H9 (cell line): ENCODE measurements around the gene CDC42EP4. TPM values are rescaled to one million over a fixed set of nuclear protein-coding genes. Genes with fewer than 3 reads are reported as not detected.
A peak's percentile ranks its signal among the peaks of the same experiment; 100 is the strongest.

Experiments
- DNase-seq: peaks from one replicate; pipeline ENCODE4 v3.0.0-alpha.2; 2017
- H2AFZ ChIP-seq: one replicate; pipeline ENCODE4 v1.6.1; 2013; ENCODE audit warnings: mild to moderate bottlenecking, low read length, control low read depth, moderate library complexity
- H2AK5ac ChIP-seq: 2 replicates; pipeline ENCODE4 v1.6.1; 2013; ENCODE audit warnings: low read length, control low read depth, mixed read lengths; ENCODE audit not compliant: insufficient read length
- H2BK120ac ChIP-seq: one replicate; pipeline ENCODE4 v1.6.1; 2013; ENCODE audit warnings: low read depth, mild to moderate bottlenecking, low read length, control low read depth, inconsistent platforms; ENCODE audit not compliant: poor library complexity, severe bottlenecking
- H2BK12ac ChIP-seq: 2 replicates; pipeline ENCODE4 v1.6.1; 2013; ENCODE audit warnings: low read length, control low read depth, mixed read lengths, low read depth; ENCODE audit not compliant: insufficient read length
- H2BK15ac ChIP-seq: 2 replicates; pipeline ENCODE4 v1.6.1; 2013; ENCODE audit warnings: low read depth, low read length, control low read depth
- H2BK20ac ChIP-seq: one replicate; pipeline ENCODE4 v1.6.1; 2013; ENCODE audit warnings: low read depth, mild to moderate bottlenecking, low read length, control low read depth, inconsistent platforms; ENCODE audit not compliant: poor library complexity, severe bottlenecking
- H2BK5ac ChIP-seq: 2 replicates; pipeline ENCODE4 v1.6.1; 2013; ENCODE audit warnings: low read length, control low read depth, mixed read lengths; ENCODE audit not compliant: insufficient read length
- H3K14ac ChIP-seq: 2 replicates; pipeline ENCODE4 v1.6.1; 2013; ENCODE audit warnings: low read length, control low read depth; ENCODE audit not compliant: insufficient read depth
- H3K18ac ChIP-seq: 2 replicates; pipeline ENCODE4 v1.6.1; 2013; ENCODE audit warnings: low read depth, mild to moderate bottlenecking, mixed read lengths, low read length, control low read depth; ENCODE audit not compliant: insufficient read length
- H3K23ac ChIP-seq: 2 replicates; pipeline ENCODE4 v1.6.1; 2013; ENCODE audit warnings: low read length, control low read depth, mixed read lengths, low read depth; ENCODE audit not compliant: insufficient read length
- H3K23me2 ChIP-seq: 2 replicates; pipeline ENCODE4 v1.6.1; 2013; ENCODE audit warnings: low read depth, mild to moderate bottlenecking, mixed read lengths, low read length, control low read depth; ENCODE audit not compliant: insufficient read length, poor library complexity, severe bottlenecking
- H3K27ac ChIP-seq: 2 replicates; pipeline ENCODE4 v1.5.1; 2013; ENCODE audit warnings: low read length, control low read depth, mixed read lengths, low read depth; ENCODE audit not compliant: insufficient read length
- H3K27me3 ChIP-seq: 2 replicates; pipeline ENCODE4 v1.6.1; 2013; ENCODE audit warnings: low read length, control low read depth, inconsistent platforms; ENCODE audit not compliant: insufficient read depth
- H3K4ac ChIP-seq: 2 replicates; pipeline ENCODE4 v1.6.1; 2013; ENCODE audit warnings: low read depth, mild to moderate bottlenecking, control low read depth, inconsistent platforms, low read length, moderate library complexity
- H3K4me1 ChIP-seq: 2 replicates; pipeline ENCODE4 v1.6.1; 2013; ENCODE audit warnings: low read length, control low read depth, inconsistent platforms; ENCODE audit not compliant: insufficient read depth
- H3K4me2 ChIP-seq: 2 replicates; pipeline ENCODE4 v1.6.1; 2013; ENCODE audit warnings: low read length, control low read depth, mixed read lengths; ENCODE audit not compliant: insufficient read length, insufficient read depth
- H3K56ac ChIP-seq: 2 replicates; pipeline ENCODE4 v1.6.1; 2013; ENCODE audit warnings: low read depth, mild to moderate bottlenecking, mixed read lengths, low read length, control low read depth; ENCODE audit not compliant: insufficient read length
- H3K79me1 ChIP-seq: 2 replicates; pipeline ENCODE4 v1.6.1; 2013; ENCODE audit warnings: low read depth, mild to moderate bottlenecking, moderate library complexity, low read length, control low read depth, inconsistent platforms; ENCODE audit not compliant: insufficient read depth, poor library complexity, severe bottlenecking
- H3K79me2 ChIP-seq: 2 replicates; pipeline ENCODE4 v1.6.1; 2013; ENCODE audit warnings: low read length, control low read depth, inconsistent platforms; ENCODE audit not compliant: insufficient read depth
- H3K9ac ChIP-seq: 2 replicates; pipeline ENCODE4 v1.6.1; 2013; ENCODE audit warnings: low read length, control low read depth, mixed read lengths; ENCODE audit not compliant: insufficient read length; ENCODE audit errors: extremely low read depth
- H3K9me3 ChIP-seq: one replicate; pipeline ENCODE4 v1.6.1; 2013; ENCODE audit warnings: low read depth, low read length, inconsistent platforms; ENCODE audit not compliant: control insufficient read depth
- H3T11ph ChIP-seq: one replicate; pipeline ENCODE4 v1.6.1; 2013; ENCODE audit warnings: mild to moderate bottlenecking, low read length, control low read depth, inconsistent platforms
- H4K20me1 ChIP-seq: one replicate; pipeline ENCODE4 v1.6.1; 2013; ENCODE audit not compliant: control insufficient read depth, insufficient read length, insufficient read depth
- H4K5ac ChIP-seq: 2 replicates; pipeline ENCODE4 v1.6.1; 2013; ENCODE audit warnings: low read depth, mild to moderate bottlenecking, mixed read lengths, low read length, control low read depth; ENCODE audit not compliant: insufficient read length
- H4K8ac ChIP-seq: replicated peaks from 2 replicates; pipeline ENCODE4 v1.6.1; 2013; ENCODE audit warnings: low read length, control low read depth, mixed read lengths, low read depth; ENCODE audit not compliant: insufficient read length
- H4K91ac ChIP-seq: 2 replicates; pipeline ENCODE4 v1.6.1; 2013; ENCODE audit warnings: low read depth, mild to moderate bottlenecking, moderate library complexity, mixed read lengths, low read length, control low read depth; ENCODE audit not compliant: insufficient read length
- H3K27ac Mint-ChIP-seq, 3 experiments: 2 replicates in 2 of 3; 3 replicates in 1 of 3; pipeline ENCODE4 v1.8.0; 2020 to 2021; ENCODE audit warnings: mixed read lengths in 3 of 3, mild to moderate bottlenecking in 1 of 3, moderate library complexity in 1 of 3
- H3K27me3 Mint-ChIP-seq: 2 replicates; pipeline ENCODE4 v1.8.0; 2021; ENCODE audit warnings: low read depth, mild to moderate bottlenecking, moderate library complexity, mixed read lengths
- H3K36me3 Mint-ChIP-seq, 3 experiments: 2 replicates in 2 of 3; 3 replicates in 1 of 3; pipeline ENCODE4 v1.8.0; 2020 to 2021; ENCODE audit warnings: low read depth in 3 of 3, mixed read lengths in 3 of 3; ENCODE audit not compliant: insufficient read depth in 1 of 3
- H3K4me1 Mint-ChIP-seq, 2 experiments: 2 replicates each; pipeline ENCODE4 v1.8.0; 2020; ENCODE audit warnings: mixed read lengths in 2 of 2
- H3K4me3 Mint-ChIP-seq, 2 experiments: 2 replicates in 1 of 2; 3 replicates in 1 of 2; pipeline ENCODE4 v1.8.0; 2020 to 2021; ENCODE audit warnings: mild to moderate bottlenecking in 2 of 2, mixed read lengths in 2 of 2, moderate library complexity in 1 of 2
- H3K9me3 Mint-ChIP-seq, 2 experiments: 2 replicates in 1 of 2; 3 replicates in 1 of 2; pipeline ENCODE4 v1.8.0; 2020; ENCODE audit warnings: mild to moderate bottlenecking in 2 of 2, mixed read lengths in 2 of 2, moderate library complexity in 1 of 2
- WGBS: extraction: QIAGEN DNeasy Blood & Tissue Kit; methylation state at CpG from one replicate; pipeline ENCODE4 v1.1.7; 2013; ENCODE audit warnings: missing lambda C conversion rate, low lambda C conversion rate, mixed read lengths; ENCODE audit not compliant: insufficient read length; ENCODE audit errors: extremely low coverage; 5-methylcytosine and 5-hydroxymethylcytosine counted together
- total RNA-seq: library from RNA; stranded (reverse); gene quantifications from 2 replicates; pipeline ENCODE4 v1.2.1, GENCODE V29; 2021
- TF ChIP-seq, protein P1 (sequence below): fragments of 200-600 bp; sonication (generic); conservative IDR thresholded peaks from 3 replicates; pipeline ENCODE4 v1.8.0; 2021; ENCODE audit warnings: antibody characterized with exemption, mild to moderate bottlenecking

The CDC42EP4 gene
- total RNA-seq, 1 experiment from 2014 or later: 27.1 TPM

DNA sequence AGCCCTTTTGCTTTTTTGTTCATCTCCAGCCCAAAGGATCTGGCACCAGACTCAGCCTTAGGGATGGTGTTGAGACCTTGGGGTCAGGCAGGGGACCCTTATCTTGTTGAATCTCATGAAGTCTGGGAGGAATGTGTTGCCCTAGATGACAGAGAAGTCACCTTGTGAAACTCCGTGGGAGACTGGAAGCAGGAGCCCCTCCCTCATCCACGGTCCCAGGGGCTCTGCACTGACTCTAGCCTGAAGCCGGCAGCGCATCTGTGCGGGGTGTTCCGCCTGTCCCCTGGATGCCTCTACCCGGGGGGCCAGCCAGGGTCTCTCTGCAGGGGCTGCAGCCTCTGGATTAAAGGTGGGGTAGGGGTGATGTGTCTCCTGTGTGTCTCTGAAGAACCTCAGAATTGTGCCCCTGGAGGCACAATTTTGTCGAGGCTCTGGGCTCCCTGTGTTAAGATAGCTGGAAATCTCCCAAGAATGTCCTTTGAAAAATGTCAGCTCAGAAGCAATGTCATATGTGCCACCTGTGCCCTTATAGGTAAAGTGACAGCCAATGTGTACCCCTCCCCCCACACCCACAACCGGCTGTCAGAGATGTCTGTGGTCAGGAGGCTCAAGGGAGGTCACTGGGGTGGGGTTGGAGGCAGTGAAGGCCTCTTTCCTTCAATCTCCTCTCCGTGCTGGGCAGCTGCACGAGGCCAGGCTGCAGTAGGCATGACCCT, 32.1 kb upstream of the CDC42EP4 start:
- no peak overlapping the region for H3K4ac ChIP-seq

More for the DNA sequence above, 32.1 kb upstream of the CDC42EP4 start:
- Histone ChIP-seq H2AFZ (no peak overlapping the region), H2BK12ac (no peak overlapping the region), H3K9ac (no peak overlapping the region), H3K18ac (no peak overlapping the region), H2BK20ac (no peak overlapping the region), H3K56ac (no peak overlapping the region), H3K4me1 (peaks cover 9% of the 10 kb centered on the region), H3K4me2 (no peak overlapping the region), H3K14ac (peak overlapping the region; percentile 32; the same call in 1 of the 2 replicates), H2AK5ac (no peak overlapping the region), H3K27me3 (no peaks in the 10 kb centered on the region), H4K5ac (no peak overlapping the region), H3K23ac (no peak overlapping the region), H3K27ac (no peak overlapping the region), H3K23me2 (peaks cover 4% of the 10 kb centered on the region), H2BK5ac (no peak overlapping the region), H3K79me2 (no peaks in the 10 kb centered on the region), H2BK15ac (no peak overlapping the region), H2BK120ac (no peak overlapping the region), H4K20me1 (no peaks in the 10 kb centered on the region), H3K79me1 (no peaks in the 10 kb centered on the region), H4K8ac (no peak overlapping the region), H3K9me3 (no peaks in the 10 kb centered on the region), H3T11ph (no peak overlapping the region), H4K91ac (no peak overlapping the region)
- Mint-ChIP-seq H3K36me3 (no peaks in the 10 kb centered on the region; a peak in 1 of 7 replicates), H3K4me1 (peaks cover 58% of the 10 kb centered on the region in 2 experiments), H3K27ac (peak overlapping the region; percentile 83 to 97 (median 87); a peak in 6 of 7 replicates), H3K9me3 (no peaks in the 10 kb centered on the region), H3K4me3 (peak overlapping the region; percentile 17 to 35; a peak in 4 of 5 replicates), H3K27me3 (no peaks in the 10 kb centered on the region)
- WGBS: no CpG with 5 or more reads among the region's 11 CpGs
- TF ChIP-seq, protein P1, sequence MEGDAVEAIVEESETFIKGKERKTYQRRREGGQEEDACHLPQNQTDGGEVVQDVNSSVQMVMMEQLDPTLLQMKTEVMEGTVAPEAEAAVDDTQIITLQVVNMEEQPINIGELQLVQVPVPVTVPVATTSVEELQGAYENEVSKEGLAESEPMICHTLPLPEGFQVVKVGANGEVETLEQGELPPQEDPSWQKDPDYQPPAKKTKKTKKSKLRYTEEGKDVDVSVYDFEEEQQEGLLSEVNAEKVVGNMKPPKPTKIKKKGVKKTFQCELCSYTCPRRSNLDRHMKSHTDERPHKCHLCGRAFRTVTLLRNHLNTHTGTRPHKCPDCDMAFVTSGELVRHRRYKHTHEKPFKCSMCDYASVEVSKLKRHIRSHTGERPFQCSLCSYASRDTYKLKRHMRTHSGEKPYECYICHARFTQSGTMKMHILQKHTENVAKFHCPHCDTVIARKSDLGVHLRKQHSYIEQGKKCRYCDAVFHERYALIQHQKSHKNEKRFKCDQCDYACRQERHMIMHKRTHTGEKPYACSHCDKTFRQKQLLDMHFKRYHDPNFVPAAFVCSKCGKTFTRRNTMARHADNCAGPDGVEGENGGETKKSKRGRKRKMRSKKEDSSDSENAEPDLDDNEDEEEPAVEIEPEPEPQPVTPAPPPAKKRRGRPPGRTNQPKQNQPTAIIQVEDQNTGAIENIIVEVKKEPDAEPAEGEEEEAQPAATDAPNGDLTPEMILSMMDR: no peak
- no peak for DNase-seq
